Inflammatory macrophage (primary cell): ENCODE results near the gene KRTCAP2.
"Not testable (repeated sequence)": the region's sequence is repeated elsewhere in the genome, so short reads cannot be mapped to it uniquely, and the experiment has no call there.

Experiments
- DNase-seq, 2 donors: peaks; one replicate each; pipeline ENCODE4 v3.0.0-alpha.2; 2020 to 2022

The KRTCAP2 gene

DNA sequence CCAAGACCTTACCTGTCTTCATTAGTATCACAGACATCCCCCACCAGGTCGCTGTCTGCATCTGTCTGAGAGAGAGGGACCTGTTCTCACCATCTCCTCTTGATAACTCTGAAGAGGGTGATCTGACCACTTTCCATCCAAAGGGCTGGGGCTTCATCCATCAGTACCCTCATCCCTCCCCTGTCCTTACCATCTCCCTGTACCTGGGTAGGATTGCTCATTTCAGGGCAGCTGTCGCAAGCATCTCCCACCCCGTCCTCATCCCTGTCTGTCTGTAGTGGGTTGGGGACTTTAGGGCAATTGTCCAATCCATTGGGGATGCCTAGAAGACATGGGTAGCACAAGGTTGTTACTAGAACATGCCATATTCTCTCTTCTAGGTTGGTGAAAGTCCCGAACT, 26.7 kb upstream of the KRTCAP2 start:
- no peak for DNase-seq

DNA sequence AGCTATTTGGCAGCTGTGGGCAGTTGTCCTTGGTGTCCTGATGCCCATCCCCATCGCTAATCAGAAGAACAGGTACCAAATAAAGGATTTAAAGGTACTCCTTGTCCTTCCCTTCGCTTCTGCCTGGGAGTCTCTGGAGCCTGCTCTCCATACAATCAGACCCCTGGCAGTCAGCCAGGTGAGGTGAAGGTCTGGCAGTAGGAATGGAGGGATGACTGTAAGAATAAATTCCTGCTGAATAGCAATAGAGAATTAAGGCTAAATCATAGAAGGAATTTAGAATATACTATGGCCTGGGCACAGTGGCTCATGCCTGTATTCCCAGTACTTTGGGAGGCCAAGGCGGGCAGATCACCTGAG, 25.4 kb upstream of the KRTCAP2 start:
- DNase-seq: no peak

DNA sequence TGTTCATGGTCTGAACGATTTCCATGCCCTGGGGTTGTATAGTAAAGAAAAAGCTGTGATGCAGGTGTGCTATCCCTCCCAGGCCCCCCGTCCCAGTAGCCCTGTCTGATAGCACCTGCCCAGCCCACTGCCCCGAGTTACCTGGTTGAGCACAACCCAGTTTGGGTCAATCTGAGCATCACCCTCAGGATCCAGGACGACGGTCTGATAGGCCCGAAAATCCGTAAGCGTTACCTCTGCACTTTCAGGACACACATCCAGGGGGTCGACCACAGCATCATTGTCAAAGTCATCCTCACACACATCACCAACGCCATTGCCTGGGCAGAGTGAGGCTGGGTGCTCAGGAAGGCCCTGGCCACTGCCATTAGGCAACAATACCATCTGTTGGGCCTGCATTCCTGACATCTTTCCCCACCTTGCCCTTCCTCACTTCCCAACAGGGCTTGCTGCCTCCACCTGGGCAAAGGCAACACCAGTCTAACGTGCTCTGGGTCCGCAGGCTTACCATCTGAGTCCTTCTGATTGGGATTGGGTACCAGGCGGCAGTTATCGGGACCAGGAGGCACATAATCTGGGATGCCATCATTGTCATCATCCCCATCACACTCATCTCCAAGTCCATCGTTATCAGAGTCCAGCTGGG, 24.9 kb upstream of the KRTCAP2 start:
- no peak for DNase-seq

DNA sequence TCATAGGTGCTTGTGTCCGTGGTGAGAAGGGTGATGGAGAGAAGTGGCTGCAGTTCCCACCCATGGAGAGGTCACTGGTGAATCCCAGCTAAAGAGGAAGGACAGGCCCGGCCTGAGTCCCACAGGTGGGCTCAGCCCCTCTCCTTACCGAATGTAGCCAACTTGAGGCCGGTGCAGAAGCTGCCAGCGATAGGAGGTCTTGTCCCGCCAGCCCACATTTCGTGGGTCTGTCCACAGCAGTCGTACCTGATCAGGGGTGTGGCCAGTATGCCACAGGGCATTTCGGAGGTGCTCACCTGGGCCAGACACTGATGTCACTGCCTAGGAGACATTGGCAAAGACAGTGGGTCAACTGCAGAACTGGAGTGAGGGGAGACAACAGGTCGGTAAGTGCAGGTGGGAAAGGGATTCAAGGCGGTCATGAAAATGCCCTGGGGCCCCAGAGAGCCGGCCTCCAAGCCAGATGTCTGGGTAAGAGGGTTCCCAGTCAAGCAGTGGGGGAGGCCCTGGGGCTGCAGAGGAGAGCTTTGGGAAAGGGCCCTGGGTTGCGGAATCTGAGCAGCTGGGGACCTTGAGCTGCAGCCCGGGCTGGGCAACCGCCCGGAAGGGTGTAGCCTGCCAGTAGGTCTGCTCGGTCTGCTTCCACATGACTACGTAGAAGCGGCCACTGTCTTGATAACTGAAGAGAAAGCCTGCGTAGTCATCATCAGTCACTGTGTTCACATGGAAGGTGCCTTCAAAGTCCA, 24.0 kb upstream of the KRTCAP2 start:
- no peak for DNase-seq

DNA sequence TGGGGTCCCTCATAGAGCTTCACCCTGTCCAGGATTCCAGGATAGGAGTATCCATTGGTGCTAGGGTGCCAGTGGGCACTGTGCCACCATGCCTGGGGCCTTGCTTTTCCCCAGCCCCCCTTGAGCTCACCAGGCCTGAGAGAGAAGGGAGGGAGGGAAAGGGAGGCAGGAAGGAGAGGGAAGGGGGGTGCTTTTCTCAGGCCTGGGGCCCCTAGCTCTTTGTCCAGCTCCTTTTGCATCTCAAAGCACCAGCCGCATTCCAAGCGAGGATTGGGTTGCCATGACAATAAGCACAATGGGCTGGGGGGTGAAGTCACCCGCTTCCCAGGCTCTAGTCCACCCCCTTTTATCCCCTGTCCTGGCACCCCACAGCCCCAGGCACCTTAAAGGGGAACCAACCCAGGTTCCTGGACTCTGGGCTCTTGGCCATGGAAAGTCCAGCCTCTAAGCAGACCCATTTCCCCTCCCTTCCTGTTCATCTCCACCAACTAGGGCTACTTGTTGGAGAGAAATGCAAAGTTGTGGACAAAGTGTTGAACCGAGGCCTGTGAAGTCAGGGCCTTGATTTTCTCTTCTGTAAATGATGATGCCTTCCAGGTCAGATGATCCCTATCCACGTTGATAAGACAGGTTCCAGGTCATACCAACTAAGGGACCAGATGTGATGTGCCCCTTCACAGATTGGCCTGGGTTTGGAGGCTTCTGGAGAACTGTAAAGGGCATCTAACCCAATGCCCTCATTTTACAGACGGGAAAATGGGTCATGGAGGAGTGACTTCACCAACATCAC, 23.2 kb upstream of the KRTCAP2 start:
- no peak for DNase-seq

DNA sequence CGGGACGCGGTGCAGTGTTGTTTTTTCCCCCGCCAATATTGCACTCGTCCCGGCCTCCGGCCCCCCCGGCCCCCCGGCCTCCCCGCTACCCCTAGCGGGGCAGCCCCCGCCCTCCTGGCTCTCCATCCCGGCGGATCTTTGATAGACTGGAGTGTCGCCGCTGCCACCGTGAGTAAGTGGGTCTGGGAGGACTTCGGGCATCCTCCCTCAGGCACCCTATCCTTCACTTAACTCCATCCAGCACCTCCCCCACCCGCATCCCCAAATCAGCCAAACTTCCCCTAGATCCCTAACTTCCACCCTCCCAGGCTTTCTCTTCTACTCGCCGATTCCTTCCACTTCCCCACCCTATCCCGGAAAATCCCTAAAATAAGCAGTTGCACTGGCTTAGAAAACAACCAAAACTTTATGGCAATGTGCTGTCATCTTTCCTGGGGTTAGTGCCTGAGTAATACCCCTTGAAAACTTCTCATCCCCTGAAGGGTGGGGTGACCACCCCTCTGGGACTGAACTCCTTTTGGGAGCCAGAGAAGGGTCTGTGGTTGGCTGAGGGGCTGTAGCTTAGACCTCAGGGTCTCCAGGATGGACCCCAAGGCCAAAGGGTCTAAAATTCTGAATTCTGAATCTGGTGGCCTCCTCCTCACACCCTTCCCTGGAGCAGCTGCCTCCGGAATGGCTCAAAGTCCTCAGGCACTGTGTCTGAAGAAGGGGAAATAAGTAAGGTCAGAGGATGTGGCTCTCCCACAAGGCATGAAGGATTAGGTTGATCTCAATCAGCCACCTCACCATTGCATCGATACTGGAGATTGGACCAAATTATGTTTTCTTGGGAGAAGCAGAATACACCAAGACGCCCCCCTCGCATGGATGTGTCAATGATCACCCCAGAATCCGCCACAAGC, 22.3 kb upstream of the KRTCAP2 start:
- DNase-seq: no peak

DNA sequence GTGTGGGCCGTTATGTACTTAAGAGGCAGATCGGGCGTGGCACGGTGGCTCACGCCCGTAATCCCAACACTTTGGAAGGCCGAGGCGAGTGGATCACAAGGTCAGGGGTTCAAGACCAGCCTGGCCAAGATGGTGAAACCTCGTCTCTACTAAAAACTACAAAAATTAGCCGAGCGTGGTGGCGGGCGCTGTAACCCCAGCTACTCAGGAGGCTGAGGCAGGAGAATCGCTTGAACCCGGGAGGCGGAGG, 20.8 kb upstream of the KRTCAP2 start:
- not testable (repeated sequence) for DNase-seq

DNA sequence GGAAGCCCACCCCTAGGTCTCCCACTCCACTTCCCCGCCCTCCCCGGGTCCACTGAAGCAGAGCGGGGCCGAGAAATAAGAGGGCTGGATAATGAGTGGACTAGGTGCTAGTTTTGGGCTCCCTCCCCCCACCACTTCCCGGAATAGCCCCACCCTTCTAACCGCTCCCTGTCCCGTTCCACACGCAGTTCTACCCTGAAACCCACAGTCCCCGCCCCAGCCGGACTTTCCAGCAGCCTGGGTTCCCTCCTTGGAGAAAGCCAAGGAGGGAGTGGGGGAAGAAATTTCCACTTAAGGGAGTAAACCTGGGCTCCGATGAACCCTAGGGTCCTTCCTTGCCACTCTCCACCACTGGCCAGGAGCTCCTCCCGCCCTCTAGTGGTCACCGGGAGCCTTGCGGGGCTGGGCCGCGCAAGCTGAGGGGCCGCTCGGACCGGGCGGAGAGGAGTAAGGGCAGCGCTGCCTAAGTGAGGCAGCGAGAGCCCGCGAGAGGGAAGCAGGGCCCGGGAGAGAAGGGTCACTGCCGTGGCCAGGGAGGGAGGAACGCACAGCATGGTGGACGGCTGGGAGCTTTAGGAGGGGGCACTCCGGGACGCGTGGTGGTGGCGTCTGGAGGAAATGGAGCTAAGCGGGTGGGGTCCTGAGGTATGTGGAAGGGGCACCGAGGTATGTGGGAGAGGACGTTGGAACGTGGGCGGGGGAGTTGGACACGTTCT, 20.3 kb upstream of the KRTCAP2 start:
- peak; percentile 83 to 84 for DNase-seq

DNA sequence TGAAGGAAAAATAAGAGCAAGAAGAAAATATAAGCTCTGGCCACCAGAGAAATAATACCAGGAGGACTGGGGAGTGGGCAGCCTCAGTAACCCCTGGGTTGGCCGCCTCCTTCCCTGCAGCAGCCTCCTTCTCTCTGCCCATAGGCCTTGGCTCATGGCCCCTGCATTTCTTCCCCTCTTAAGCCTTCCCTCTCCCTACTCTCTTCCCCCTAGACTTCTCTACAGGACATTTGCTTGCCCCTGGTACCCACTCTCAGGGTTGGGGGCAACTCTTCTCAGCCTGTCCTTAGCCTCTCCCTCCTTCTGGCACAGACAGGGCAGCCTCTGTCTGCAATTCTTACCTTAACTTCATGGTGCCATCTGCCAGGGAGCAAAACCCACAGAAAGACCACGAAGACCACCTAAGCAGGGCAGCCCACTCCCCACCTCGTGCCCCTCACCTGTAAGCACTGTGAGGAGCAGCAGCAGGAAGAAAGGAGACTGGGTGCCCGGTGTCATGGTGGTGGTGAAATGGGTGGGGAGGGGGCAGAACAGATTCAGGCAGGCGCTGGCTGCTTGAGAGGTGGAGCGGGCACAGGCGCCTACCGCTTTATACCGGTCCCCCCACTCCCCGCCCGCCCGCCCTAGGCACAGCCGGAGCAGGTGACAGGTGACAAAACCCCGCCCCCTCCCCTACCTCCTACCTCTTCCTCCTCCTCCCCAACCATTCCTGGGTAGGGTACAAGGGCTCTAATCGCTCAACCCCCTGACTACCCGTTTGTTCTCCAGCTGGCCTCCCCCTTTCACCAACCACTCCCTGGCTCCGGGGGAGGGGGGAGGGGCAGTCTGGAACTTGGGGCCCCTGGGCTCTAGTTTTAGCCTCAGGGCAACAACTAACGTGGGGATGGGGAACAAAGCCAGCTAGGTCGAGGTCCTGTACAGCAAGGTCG, 19.5 kb upstream of the KRTCAP2 start:
- no peak for DNase-seq

DNA sequence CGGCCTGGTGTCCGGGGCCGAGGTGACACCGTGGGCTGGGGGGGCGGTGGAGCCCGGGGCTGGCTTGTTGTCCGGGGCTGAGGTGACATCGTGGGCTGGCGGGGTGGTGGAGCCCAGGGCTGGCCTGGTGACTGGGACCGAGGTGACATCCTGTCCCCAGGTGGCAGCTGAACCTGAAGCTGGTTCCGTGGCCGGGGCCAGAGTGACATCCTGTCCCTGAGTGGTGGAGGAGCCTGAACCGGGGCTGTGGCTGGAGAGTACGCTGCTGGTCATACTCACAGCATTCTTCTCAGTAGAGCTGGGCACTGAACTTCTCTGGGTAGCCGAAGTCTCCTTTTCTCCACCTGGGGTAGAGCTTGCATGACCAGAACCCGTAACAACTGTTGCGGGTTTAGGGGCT, 18.8 kb upstream of the KRTCAP2 start:
- no peak for DNase-seq

DNA sequence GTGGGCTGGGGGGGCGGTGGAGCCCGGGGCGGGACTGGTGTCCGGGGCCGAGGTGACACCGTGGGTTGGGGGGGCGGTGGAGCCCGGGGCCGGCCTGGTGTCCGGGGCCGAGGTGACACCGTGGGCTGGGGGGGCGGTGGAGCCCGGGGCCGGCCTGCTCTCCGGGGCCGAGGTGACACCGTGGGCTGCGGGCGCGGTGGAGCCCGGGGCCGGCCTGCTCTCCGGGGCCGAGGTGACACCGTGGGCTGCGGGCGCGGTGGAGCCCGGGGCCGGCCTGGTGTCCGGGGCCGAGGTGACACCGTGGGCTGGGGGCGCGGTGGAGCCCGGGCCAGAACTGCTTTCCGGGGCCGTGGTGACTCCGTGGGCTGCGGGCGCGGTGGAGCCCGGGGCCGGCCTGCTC, 16.8 kb upstream of the KRTCAP2 start:
- not testable (repeated sequence) for DNase-seq

DNA sequence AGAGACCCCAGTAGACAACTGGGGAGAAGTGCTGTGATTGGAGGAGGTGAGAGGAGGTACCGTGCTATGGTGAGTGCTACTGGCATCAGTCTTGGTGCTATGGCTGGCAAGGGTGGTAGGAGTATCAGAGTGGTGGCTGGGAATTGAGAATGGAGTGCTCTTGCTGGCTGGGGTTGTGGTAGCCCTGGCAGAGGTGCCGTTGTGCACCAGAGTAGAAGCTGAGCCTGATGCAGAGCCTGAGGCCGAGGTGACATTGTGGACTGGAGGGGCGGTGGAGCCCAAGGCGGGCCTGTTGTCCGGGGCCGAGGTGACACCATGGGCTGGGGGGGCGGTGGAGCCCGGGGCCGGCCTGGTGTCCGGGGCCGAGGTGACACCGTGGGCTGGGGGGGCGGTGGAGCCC, 15.2 kb upstream of the KRTCAP2 start:
- DNase-seq: no peak

DNA sequence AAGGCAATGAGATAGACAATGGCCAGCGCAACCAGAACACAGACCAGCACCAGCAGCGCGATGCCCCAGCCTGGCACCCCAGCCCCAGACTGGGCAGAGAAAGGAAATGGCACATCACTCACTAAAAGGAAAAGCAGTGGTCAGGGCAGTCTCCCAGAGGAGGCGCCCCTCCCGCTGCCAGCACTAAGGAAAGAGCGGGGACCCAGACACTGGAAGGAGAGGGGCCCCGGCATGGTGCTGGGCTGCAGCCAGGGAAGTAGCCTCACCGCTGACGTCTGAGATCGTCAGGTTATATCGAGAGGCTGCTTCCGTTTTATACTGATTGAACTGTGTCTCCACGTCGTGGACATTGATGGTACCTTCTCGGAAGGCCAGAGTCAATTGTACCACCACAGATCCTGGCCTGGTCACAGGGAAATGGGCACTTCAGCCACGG, 14.4 kb upstream of the KRTCAP2 start:
- no peak for DNase-seq

DNA sequence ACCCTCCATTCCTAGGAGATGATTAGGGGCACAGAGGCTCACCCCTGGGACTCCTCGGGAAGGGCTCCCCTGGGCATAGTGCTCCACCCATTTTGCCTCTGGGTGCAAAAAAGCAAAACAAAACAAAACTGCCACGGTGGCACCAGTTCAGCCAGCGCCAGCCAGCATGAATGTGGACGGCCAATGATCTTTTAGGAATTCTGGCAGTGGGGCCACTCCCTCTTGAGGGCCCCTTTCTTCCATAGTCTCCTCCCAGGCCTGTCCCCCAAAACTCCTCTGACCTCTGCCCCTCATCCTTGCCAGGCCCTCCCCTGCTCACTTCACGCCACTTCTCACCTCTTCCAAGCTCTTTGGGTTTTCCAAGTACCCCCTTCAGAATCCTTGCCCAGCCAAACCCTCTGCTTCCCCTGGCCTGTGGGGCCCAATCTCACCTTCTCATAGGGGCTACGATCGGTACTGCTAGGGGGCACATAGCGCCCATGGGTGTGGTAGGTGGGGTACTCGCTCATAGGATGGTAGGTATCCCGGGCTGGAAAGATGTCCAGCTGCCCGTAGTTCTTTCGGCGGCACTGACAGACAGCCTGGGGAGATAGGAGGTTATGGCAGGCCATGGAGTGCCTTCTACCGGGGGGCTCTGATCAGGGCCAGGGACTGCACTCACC, 13.8 kb upstream of the KRTCAP2 start:
- no peak for DNase-seq

DNA sequence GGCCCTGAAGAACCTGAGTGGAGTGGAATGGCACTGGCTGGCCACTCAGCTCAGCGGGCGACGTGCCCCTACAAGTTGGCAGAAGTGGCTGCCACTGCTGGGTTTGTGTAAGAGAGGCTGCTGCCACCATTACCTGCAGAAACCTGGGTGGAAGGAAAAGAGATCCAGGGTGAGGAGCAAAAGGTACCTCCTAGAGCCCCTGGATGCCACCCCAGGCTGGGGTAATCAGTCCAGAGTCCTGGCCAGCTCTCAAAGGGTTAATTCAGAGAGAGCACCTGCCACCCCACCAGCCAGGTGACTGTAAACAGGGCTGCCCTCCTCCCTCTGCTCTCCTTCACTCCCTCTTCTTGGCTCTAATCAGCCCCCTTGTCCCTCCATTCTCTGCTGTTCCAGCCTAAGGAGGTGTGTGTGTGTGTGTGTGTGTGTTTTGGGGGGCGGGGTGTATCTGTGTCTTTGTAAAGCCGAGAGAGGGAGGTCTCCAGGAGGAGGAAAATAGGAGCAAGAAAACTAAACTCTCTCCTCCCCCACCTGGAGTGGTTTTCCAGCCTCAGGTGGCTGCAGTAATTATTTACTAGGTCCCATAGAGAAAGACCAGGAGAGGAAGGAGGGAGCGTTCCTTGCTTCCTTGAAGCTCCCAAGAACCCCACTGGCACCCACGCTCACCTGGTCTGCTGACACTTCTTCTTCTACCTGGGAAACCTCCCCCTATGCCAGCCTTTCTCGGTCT, 13.1 kb upstream of the KRTCAP2 start:
- no peak for DNase-seq

DNA sequence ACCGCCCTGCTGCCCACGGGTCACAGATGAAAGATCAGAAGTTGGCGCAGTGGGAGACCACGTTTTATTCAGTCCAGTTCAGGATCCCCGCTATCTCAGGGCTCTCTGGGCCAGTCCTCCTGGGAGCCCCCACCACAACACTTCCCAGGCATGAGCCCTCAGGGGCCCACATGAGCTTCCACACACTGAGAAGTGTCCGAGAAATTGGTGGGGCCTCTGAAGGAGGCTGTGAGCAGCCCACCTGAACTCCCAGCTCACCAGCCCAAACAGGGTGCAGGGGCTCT, 12.6 kb upstream of the KRTCAP2 start:
- no peak for DNase-seq

DNA sequence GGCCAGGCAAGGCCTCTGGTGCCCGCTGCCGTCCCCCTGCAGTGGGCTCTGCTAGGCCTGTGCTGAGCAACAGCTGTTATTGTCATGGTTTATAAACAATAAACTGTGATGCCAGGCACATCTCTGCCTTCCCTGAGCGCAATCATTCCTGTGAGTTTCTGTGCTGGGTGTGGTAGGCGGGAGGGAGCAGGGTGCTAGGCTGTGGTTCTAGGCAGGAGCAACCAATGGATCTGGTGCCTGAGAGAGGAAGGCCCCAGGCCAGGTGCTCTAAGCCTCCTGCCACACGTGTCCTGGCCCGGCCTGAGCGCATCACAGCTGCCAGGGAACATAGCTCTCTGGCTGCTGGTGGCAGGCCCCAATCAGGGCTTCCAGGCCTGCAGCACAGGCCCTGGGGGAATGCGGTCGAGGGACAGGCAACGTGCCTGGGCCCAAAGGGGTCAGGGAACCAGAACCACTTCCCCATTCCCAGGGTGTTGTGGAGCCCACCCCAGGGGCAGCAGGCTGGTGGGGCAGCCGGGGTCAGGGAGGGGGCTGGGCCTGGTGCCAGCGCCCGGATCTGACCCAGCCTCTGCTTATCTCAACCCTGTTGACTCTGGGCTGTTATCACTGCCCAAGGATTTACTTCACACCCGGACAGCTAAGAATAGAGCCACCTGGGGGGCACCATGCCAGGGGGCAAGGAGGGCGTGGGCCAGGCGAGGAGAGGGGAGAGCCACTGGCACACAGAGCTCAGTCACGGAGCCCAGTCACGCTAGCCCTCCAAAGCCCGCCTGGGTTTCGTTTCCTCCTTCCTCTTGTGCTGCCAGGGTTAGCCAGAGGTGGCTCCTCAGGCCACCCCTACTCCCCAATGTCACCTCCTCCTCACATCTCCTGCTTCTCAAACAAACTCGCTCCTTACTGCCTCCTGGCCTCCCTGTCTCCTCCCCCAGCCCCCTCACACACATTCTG, 12.0 kb upstream of the KRTCAP2 start:
- DNase-seq: peak; percentile 81 to 86

DNA sequence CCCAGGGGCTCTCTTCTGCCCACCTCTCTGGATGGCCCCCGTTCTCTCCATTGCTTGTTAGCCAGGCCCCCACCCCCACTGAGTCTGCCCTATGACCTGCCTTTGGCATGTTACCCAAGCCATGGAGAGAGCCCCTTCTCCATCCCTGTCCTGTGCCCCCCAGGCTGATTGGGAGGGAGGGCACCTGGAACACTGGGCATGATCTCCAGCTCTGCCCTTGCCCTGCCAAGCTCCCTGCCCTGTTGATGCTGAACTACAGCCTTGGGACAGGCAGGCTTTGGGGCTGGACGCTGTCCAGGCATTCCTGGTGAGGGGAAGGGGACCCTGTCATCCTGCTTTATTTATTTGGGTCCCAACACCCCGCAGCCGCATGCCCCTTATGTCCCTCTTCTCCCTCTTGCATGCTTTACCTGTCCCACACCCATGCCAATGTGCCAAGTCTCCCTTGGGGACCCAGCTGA, 11.3 kb upstream of the KRTCAP2 start:
- DNase-seq: no peak

DNA sequence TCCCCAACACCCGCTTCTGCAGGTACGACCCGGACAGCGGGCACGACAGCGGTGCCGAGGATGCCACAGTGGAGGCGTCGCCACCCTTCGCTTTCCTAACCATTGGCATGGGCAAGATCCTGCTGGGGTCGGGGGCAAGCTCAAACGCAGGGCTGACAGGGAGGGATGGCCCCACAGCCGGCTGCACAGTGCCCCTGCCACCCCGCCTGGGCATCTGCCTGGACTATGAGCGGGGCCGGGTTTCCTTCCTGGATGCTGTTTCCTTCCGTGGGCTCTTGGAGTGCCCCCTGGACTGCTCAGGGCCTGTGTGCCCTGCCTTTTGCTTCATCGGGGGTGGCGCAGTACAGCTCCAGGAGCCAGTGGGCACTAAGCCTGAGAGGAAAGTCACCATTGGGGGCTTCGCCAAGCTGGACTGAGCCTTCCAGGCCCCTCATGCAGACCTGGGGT, 10.7 kb upstream of the KRTCAP2 start:
- no peak for DNase-seq
